H1 (cell line): ENCODE measurements around the gene RYK. TPM values are rescaled to one million over a fixed set of nuclear protein-coding genes. Genes with fewer than 3 reads are reported as not detected.
A peak's percentile ranks its signal among the peaks of the same experiment; 100 is the strongest.

Source experiments
- CTCF ChIA-PET: fragments of 300-600 bp; sonication (Branson Sonifier 250); formaldehyde crosslinking; loops from one replicate; lab custom pipeline; 2021; ENCODE audit not compliant: partially characterized antibody; lab: Charles Lee
- POLR2A ChIA-PET: fragments of 300-600 bp; sonication (Branson Sonifier 250); formaldehyde crosslinking; loops from one replicate; lab custom pipeline; 2021; ENCODE audit warnings: inconsistent platforms; ENCODE audit not compliant: partially characterized antibody; lab: Charles Lee
- DNase-seq, 2 experiments: peaks; one replicate each; pipeline versions ENCODE4 v3.0.0 to v3.0.0-alpha.2; 2010 to 2022; ENCODE audit warnings: low spot score in 2 of 2, low read depth in 1 of 2, mixed read lengths in 1 of 2
- FAIRE-seq: peaks from 2 replicates; lab custom pipeline; 2011; peaks lifted over from hg19 to GRCh38; lab: Jason Lieb, UNC
- H2AFZ ChIP-seq: 2 replicates; pipeline ENCODE4 v1.8.1; 2012; ENCODE audit warnings: low read length, inconsistent platforms
- H2AK5ac ChIP-seq: 2 replicates; pipeline ENCODE4 v1.6.1; 2013; ENCODE audit warnings: low read depth, low read length
- H2BK120ac ChIP-seq: replicated peaks from 2 replicates; pipeline ENCODE3; 2013; ENCODE audit warnings: low read depth, low read length, inconsistent platforms
- H2BK12ac ChIP-seq: 2 replicates; pipeline ENCODE4 v1.6.1; 2013; ENCODE audit warnings: low read depth, low read length
- H2BK15ac ChIP-seq: 2 replicates; pipeline ENCODE4 v1.6.1; 2013; ENCODE audit warnings: low read length
- H2BK20ac ChIP-seq: 2 replicates; pipeline ENCODE4 v1.6.1; 2013; ENCODE audit warnings: low read length
- H2BK5ac ChIP-seq: 2 replicates; pipeline ENCODE4 v1.6.1; 2013; ENCODE audit warnings: low read depth, low read length
- H3K14ac ChIP-seq: 2 replicates; pipeline ENCODE4 v1.6.1; 2013; ENCODE audit warnings: inconsistent platforms; ENCODE audit not compliant: insufficient read length
- H3K18ac ChIP-seq: 2 replicates; pipeline ENCODE4 v1.6.1; 2013; ENCODE audit warnings: low read length; ENCODE audit errors: extremely low read depth
- H3K23ac ChIP-seq: 2 replicates; pipeline ENCODE4 v1.6.1; 2013; ENCODE audit warnings: inconsistent platforms; ENCODE audit not compliant: insufficient read length
- H3K23me2 ChIP-seq: 2 replicates; pipeline ENCODE4 v1.6.1; 2013; ENCODE audit warnings: low read depth, low read length
- H3K27ac ChIP-seq: 2 replicates; pipeline ENCODE4 v1.6.1; 2011; ENCODE audit warnings: low read depth, low read length, inconsistent platforms
- H3K27me3 ChIP-seq, 4 experiments: replicated peaks in 1 of 4; 1 replicate in 1 of 4; 2 replicates in 3 of 4; pipeline versions ENCODE4 v1.6.1 to v1.8.1; 2011 to 2013; ENCODE audit warnings: low read length in 3 of 4, mild to moderate bottlenecking in 3 of 4, inconsistent platforms in 2 of 4, mixed read lengths in 2 of 4, moderate library complexity in 1 of 4; ENCODE audit not compliant: control insufficient read depth in 3 of 4, insufficient read depth in 3 of 4; ENCODE audit errors: extremely low read depth in 1 of 4
- H3K36me3 ChIP-seq, 4 experiments: 2 replicates each; pipeline versions ENCODE4 v1.6.1 to v1.8.1; 2011 to 2013; ENCODE audit warnings: mild to moderate bottlenecking in 4 of 4, low read length in 3 of 4, moderate library complexity in 2 of 4, control low read depth in 1 of 4, inconsistent platforms in 1 of 4; ENCODE audit not compliant: insufficient read depth in 4 of 4, control insufficient read depth in 2 of 4
- H3K4ac ChIP-seq: replicated peaks from 2 replicates; pipeline ENCODE3; 2013; ENCODE audit warnings: low read length, low read depth, mixed read lengths, inconsistent platforms; ENCODE audit not compliant: insufficient read length
- H3K4me1 ChIP-seq, 4 experiments: replicated peaks in 1 of 4; 1 replicate in 1 of 4; 2 replicates in 3 of 4; pipeline versions ENCODE4 v1.6.1 to v1.8.1; 2011 to 2013; ENCODE audit warnings: low read length in 3 of 4, inconsistent platforms in 2 of 4, mixed read lengths in 1 of 4; ENCODE audit not compliant: insufficient read depth in 4 of 4, control insufficient read depth in 3 of 4
- H3K4me2 ChIP-seq, 2 experiments: 2 replicates each; pipeline versions ENCODE4 v1.6.1 to v1.8.1; 2011 to 2013; ENCODE audit warnings: low read depth in 2 of 2, low read length in 2 of 2, control low read depth in 1 of 2, inconsistent platforms in 1 of 2, mild to moderate bottlenecking in 1 of 2; ENCODE audit not compliant: insufficient read depth in 1 of 2
- H3K4me3 ChIP-seq, 4 experiments: fragments of 200-600, 300-600 bp in 1 of 4; sonication (generic), shearing (Covaris generic), sonication (Bioruptor Twin) in 1 of 4; 2 replicates each; pipeline versions ENCODE4 v1.5.1 to v1.8.1; 2011 to 2016; ENCODE audit warnings: low read length in 4 of 4, low read depth in 3 of 4, control low read depth in 2 of 4, inconsistent platforms in 2 of 4, mild to moderate bottlenecking in 2 of 4, mixed read lengths in 1 of 4, moderate library complexity in 1 of 4; ENCODE audit not compliant: insufficient read depth in 2 of 4; ENCODE audit errors: extremely low read depth in 1 of 4
- H3K56ac ChIP-seq: replicated peaks from 2 replicates; pipeline ENCODE3; 2013; ENCODE audit warnings: low read depth, mild to moderate bottlenecking, mixed read lengths, low read length, inconsistent platforms; ENCODE audit not compliant: insufficient read length
- H3K79me1 ChIP-seq: 2 replicates; pipeline ENCODE4 v1.6.1; 2013; ENCODE audit warnings: low read depth, low read length, control low read depth
- H3K79me2 ChIP-seq, 2 experiments: 2 replicates each; pipeline versions ENCODE4 v1.6.1 to v1.8.1; 2012 to 2013; ENCODE audit warnings: low read length in 2 of 2, mild to moderate bottlenecking in 2 of 2, inconsistent platforms in 1 of 2; ENCODE audit not compliant: insufficient read depth in 2 of 2, control insufficient read depth in 1 of 2
- H3K9ac ChIP-seq, 4 experiments: replicated peaks in 1 of 4; 1 replicate in 1 of 4; 2 replicates in 3 of 4; pipeline versions ENCODE4 v1.6.1 to v1.8.1; 2011 to 2013; ENCODE audit warnings: low read depth in 3 of 4, low read length in 3 of 4, control low read depth in 2 of 4, mild to moderate bottlenecking in 2 of 4, moderate library complexity in 2 of 4, inconsistent platforms in 1 of 4; ENCODE audit errors: extremely low read depth in 1 of 4
- H3K9me3 ChIP-seq, 2 experiments: 2 replicates each; pipeline versions ENCODE4 v1.6.1 to v1.8.1; 2012 to 2013; ENCODE audit warnings: mild to moderate bottlenecking in 2 of 2, moderate library complexity in 2 of 2, control low read depth in 1 of 2, inconsistent platforms in 1 of 2, low read depth in 1 of 2, low read length in 1 of 2, mixed read lengths in 1 of 2; ENCODE audit not compliant: insufficient read depth in 2 of 2
- H4K20me1 ChIP-seq, 2 experiments: replicated peaks in 1 of 2; 2 replicates each; pipeline versions ENCODE3 to v1.8.1; 2011 to 2013; ENCODE audit warnings: inconsistent platforms in 2 of 2, low read length in 2 of 2, mild to moderate bottlenecking in 1 of 2; ENCODE audit not compliant: insufficient read depth in 2 of 2, control insufficient read depth in 1 of 2
- H4K5ac ChIP-seq: 2 replicates; pipeline ENCODE4 v1.6.1; 2013; ENCODE audit warnings: low read length, low read depth, mixed read lengths, inconsistent platforms; ENCODE audit not compliant: insufficient read length
- H4K8ac ChIP-seq: 2 replicates; pipeline ENCODE4 v1.8.0; 2013; ENCODE audit warnings: mild to moderate bottlenecking, moderate library complexity, low read length, inconsistent platforms; ENCODE audit not compliant: insufficient read depth; ENCODE audit errors: extremely low read depth
- H4K91ac ChIP-seq: replicated peaks from 2 replicates; pipeline ENCODE3; 2013; ENCODE audit warnings: low read length, mixed read lengths, inconsistent platforms; ENCODE audit not compliant: insufficient read length
- CBX8 ChIP-seq: fragments of 300-800, 300-1000 bp; sonication (generic); IDR thresholded peaks from 2 replicates; pipeline ENCODE4 v1.7.1; 2016; ENCODE audit warnings: low read depth, low read length, borderline replicate concordance
- CREB1 ChIP-seq: IDR thresholded peaks from 2 replicates; pipeline ENCODE4 v1.6.1; 2012; ENCODE audit warnings: inconsistent platforms
- EP300 ChIP-seq, 2 experiments: IDR thresholded peaks; 1 replicate in 1 of 2; 2 replicates in 1 of 2; pipeline ENCODE4 v1.6.1; 2011 to 2012; ENCODE audit warnings: low read depth in 2 of 2, low read length in 2 of 2, mild to moderate bottlenecking in 2 of 2, borderline replicate concordance in 1 of 2, inconsistent platforms in 1 of 2, moderate library complexity in 1 of 2
- JUN ChIP-seq: IDR thresholded peaks from 2 replicates; pipeline ENCODE4 v1.6.1; 2011; ENCODE audit warnings: low read depth, mild to moderate bottlenecking, improper control_type of control experiment, low read length
- KDM5A ChIP-seq: fragments of 200-600 bp; IDR thresholded peaks from 2 replicates; pipeline ENCODE4 v1.7.1; 2012; ENCODE audit warnings: mild to moderate bottlenecking, low read length, inconsistent platforms, mixed read lengths
- RNF2 ChIP-seq: fragments of 200-900, 300-1000 bp; sonication (generic); IDR thresholded peaks from 2 replicates; pipeline ENCODE4 v1.7.1; 2016; ENCODE audit warnings: borderline replicate concordance, low read depth, mild to moderate bottlenecking, antibody characterized with exemption, low read length; ENCODE audit not compliant: poor library complexity, severe bottlenecking; ENCODE audit errors: missing control alignments
- SAP30 ChIP-seq: fragments of 300-600 bp; sonication (generic); IDR thresholded peaks from 2 replicates; pipeline ENCODE4 v1.7.1; 2012; ENCODE audit warnings: low read length, moderate library complexity, mild to moderate bottlenecking, inconsistent platforms; ENCODE audit not compliant: insufficient read depth, insufficient replicate concordance
- SP1 ChIP-seq: IDR thresholded peaks from 2 replicates; pipeline ENCODE4 v1.6.1; 2011; ENCODE audit warnings: low read depth, low read length
- TAF1 ChIP-seq: IDR thresholded peaks from 2 replicates; pipeline ENCODE4 v1.6.1; 2011; ENCODE audit warnings: mild to moderate bottlenecking, low read depth, low read length
- TCF12 ChIP-seq: IDR thresholded peaks from 2 replicates; pipeline ENCODE4 v1.6.1; 2011; ENCODE audit warnings: low read depth, mild to moderate bottlenecking, low read length
- ZNF274 ChIP-seq: IDR thresholded peaks from 2 replicates; pipeline ENCODE4 v1.7.0; 2012; ENCODE audit warnings: low read length, borderline replicate concordance; ENCODE audit errors: extremely low read depth
- WGBS, 2 experiments: shearing (Covaris generic) in 1 of 2; methylation state at CpG; one replicate each; pipeline versions ENCODE4 v1.1.6 to v1.1.7; 2013 to 2015; ENCODE audit warnings: low lambda C conversion rate in 2 of 2, mixed read lengths in 2 of 2, inconsistent platforms in 1 of 2, low coverage in 1 of 2, missing lambda C conversion rate in 1 of 2; ENCODE audit not compliant: insufficient replicate concordance in 2 of 2, insufficient coverage in 1 of 2, insufficient read length in 1 of 2; ENCODE audit errors: extremely low coverage in 1 of 2, missing lambda C conversion rate in 1 of 2; 5-methylcytosine and 5-hydroxymethylcytosine counted together
- polyA plus RNA-seq, 7 experiments: library from polyadenylated mRNA; depleted of rRNA in 3 of 7; stranded (reverse) in 5 of 7; unstranded in 2 of 7; fragments of >200 nt in 5 of 7; fragments of 200-250 nt in 2 of 7; gene quantifications; 1 replicate in 5 of 7; 2 replicates in 1 of 7; 4 replicates in 1 of 7; pipeline versions ENCODE4 v1.2.1 to v1.2.3, GENCODE V29; 2011 to 2013; ENCODE audit warnings: missing spikeins in 2 of 7, mixed read lengths in 2 of 7
- total RNA-seq: library from RNA; stranded (reverse); fragmentation: NEBNext Ultra II Directional; extraction: Animal tissue kit (Norgen Biotek cat#: 25700); gene quantifications from 2 replicates; pipeline ENCODE4 v1.2.1, GENCODE V29; 2021
- TF ChIP-seq, protein P1 (sequence below): IDR thresholded peaks from 2 replicates; pipeline ENCODE4 v1.6.1; 2011; ENCODE audit warnings: low read depth, mild to moderate bottlenecking, low read length; ENCODE audit not compliant: insufficient read depth

Gene RYK
- total and polyA plus RNA-seq, 2 of the 8 experiments (the other 6 are each of a cell fraction or from before 2014, with no cell fraction given), result 30.5 to 63.8 TPM

DNA sequence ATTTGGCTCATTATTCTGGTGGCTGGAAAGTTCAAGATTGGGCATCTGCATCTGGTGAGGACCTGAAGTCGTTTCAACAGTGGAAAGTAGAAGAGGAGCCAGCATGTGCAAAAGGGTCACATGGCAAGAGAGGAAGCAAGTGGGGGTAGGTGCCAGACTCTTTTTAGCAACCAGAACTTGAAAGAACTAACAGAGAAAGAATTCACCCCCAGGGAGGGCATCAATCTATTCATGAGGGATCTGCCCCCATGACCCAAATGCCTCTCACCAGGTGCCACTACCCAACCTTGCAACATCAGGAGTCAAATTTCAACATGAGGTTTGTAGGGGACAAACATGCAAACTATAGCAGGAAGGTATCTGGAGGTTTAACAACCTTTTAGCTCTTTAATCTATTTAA lies 10.3 kb upstream of the RYK start:
- Histone ChIP-seq H3K4me1 (peaks cover 2 to 5% (median 2%) of the 10 kb centered on the region in 4 experiments; a peak in 3 of 7 replicates), H3K79me2 (no peaks in the 10 kb centered on the region), H2AFZ (no peak overlapping the region), H3K9me3 (0 out of 4 replicates have a peak, but pooled peaks cover 0 to 2% of the 10 kb centered on the region in 2 experiments), H2BK12ac (no peak overlapping the region), H2AK5ac (no peak overlapping the region), H4K8ac (no peak overlapping the region), H3K4ac (no peak overlapping the region), H2BK5ac (peak overlapping the region; percentile 17; the same call in 1 of the 2 replicates), H3K23me2 (no peaks in the 10 kb centered on the region), H4K91ac (no peak overlapping the region), H2BK20ac (no peak overlapping the region), H3K14ac (no peak overlapping the region), H2BK120ac (peak overlapping the region; percentile 95), H3K36me3 (no peaks in the 10 kb centered on the region), H3K27ac (no peak overlapping the region; the same call in 1 of the 2 replicates), H3K18ac (peak overlapping the region; percentile 16; the same call in 1 of the 2 replicates), H3K4me3 (peak overlapping the region in 1 of 4 experiments; percentile 26; a peak in 1 of 8 replicates), H3K9ac (no peak overlapping the region), H3K4me2 (peak overlapping the region; percentile 23 to 48; a peak in 3 of 4 replicates), H4K20me1 (no peaks in the 10 kb centered on the region), H2BK15ac (no peak overlapping the region), H3K56ac (no peak overlapping the region), H3K27me3 (no peaks in the 10 kb centered on the region), H3K79me1 (no peaks in the 10 kb centered on the region), H4K5ac (no peak overlapping the region), H3K23ac (no peak overlapping the region)
- CTCF ChIA-PET, result interaction anchor here (2.1 kb wide), 1 partner anchor 37 kb away, joined by 5 read pairs; no protein-coding TSS in a partner anchor
- DNase-seq, result peak; percentile 46 to 51
- POLR2A ChIA-PET, result interaction anchor here (0.9 to 3.9 kb wide), 4 partner anchors 8 to 113 kb away, joined by 3 to 17 read pairs (median 6); partner anchors contain the start of genes AMOTL2 and RYK
- peak; percentile 88 for FAIRE-seq
- WGBS, 2 experiments, result 33% methylated on average over 1 of the region's 1 CpG; no CpG with 5 or more reads in 1 of the 2 experiments
- TF ChIP-seq SP1 (peak; percentile 82), TAF1 (no peak), EP300 (IDR thresholded peaks at IDR 0.05; ENCODE audit: borderline replicate concordance in 1 of 2, low read depth in 2 of 2, low read length in 2 of 2) (peak in 1 of 2 experiments; percentile 60; a peak in 1 of 3 replicates), KDM5A (no peak), JUN (no peak), ZNF274 (no peak), TCF12 (peak; percentile 89), CBX8 (no peak), CREB1 (no peak), RNF2 (no peak), SAP30 (no peak)
- TF ChIP-seq, protein P1, sequence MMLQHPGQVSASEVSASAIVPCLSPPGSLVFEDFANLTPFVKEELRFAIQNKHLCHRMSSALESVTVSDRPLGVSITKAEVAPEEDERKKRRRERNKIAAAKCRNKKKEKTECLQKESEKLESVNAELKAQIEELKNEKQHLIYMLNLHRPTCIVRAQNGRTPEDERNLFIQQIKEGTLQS, result no peak
